ENCODE data around the gene FXYD4.
"Not testable (repeated sequence)": the region's sequence is repeated elsewhere in the genome, so short reads cannot be mapped to it uniquely, and the experiment has no call there.

FXYD4 gene

DNA sequence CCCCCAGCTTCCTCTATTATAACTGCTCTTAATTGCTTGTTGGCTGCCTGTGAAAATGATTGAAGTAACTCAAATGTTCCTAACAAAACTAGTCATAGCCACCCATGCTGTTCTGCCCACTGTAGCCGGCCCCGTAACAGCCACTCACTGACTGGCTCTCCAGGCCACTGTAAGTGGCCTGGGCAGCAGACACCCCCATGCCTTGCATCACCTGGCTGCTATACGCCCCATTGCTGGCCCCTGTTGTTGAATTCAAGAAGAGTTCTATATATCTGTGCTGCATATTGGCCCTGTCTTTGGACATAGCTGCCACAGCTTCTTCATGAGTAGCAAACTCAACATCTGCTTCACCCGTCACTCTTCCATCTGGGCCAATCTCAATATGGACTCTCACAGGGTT, 15.1 kb downstream of the FXYD4 start:
- Histone ChIP-seq H3K4me3 (ENCODE audit: low read depth, low read length) (no peak overlapping the region), H3K79me2 (ENCODE audit: control insufficient read depth, insufficient read depth, low read length, unreplicated experiment) (peaks cover 37% of the 10 kb centered on the region)

DNA sequence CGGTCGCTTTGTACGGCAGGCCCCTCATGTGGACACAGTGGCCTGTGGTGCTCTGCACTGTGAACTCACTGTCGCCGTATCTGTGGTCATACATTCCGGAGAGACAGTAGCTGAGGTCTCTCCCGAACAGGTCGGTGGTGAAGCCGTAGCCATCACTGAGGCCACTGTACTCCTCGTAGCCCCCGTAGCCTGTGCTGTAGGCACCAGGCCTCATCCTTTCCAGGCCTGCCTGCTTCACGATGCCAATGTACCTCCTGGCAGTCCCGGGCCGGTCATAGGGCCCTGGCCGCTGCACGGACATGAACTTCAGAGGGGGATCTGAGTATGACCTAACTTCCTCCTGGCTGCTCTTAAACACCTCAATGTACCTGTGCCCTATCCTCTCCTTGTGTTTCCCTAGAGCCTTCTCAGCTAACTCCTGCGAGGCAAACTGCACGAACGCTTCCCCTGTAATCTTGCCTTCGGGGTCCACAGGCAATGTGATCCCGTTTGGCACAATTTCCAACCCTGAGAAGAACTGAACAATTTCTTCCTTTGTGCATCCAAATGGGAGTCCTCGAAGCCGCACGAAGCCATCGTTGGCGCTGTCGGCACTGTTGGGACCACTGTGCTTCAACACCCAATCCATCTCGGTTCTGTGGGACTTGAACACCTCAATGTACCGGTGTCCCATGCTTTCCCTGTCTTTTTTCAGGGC, 15.7 kb downstream of the FXYD4 start:
- peaks cover 55% of the 10 kb centered on the region for H3K36me3 ChIP-seq (ENCODE audit: insufficient read depth, low read length)
- H2AFZ ChIP-seq (ENCODE audit: low read length, unreplicated experiment): no peak overlapping the region
- peaks cover 43% of the 10 kb centered on the region for H3K79me2 ChIP-seq (ENCODE audit: control insufficient read depth, insufficient read depth, low read length, unreplicated experiment)
- no peaks in the 10 kb centered on the region for H3K4me1 ChIP-seq (ENCODE audit: control insufficient read depth, insufficient read depth, low read length, unreplicated experiment)
- H3K27ac ChIP-seq (ENCODE audit: low read depth, low read length): no peak overlapping the region
- no peak overlapping the region for H3K4me3 ChIP-seq (ENCODE audit: low read depth, low read length)
- H3K27me3 ChIP-seq (ENCODE audit: insufficient read depth, low read length): no peaks in the 10 kb centered on the region

More for the DNA sequence above, 15.1 kb downstream of the FXYD4 start:
- H3K27me3 ChIP-seq (ENCODE audit: insufficient read depth, low read length): no peaks in the 10 kb centered on the region
- H3K4me1 ChIP-seq (ENCODE audit: control insufficient read depth, insufficient read depth, low read length, unreplicated experiment): no peaks in the 10 kb centered on the region
- no peak overlapping the region for H3K27ac ChIP-seq (ENCODE audit: low read depth, low read length)
- H2AFZ ChIP-seq (ENCODE audit: low read length, unreplicated experiment): no peak overlapping the region
- H3K36me3 ChIP-seq (ENCODE audit: insufficient read depth, low read length): peaks cover 51% of the 10 kb centered on the region

DNA sequence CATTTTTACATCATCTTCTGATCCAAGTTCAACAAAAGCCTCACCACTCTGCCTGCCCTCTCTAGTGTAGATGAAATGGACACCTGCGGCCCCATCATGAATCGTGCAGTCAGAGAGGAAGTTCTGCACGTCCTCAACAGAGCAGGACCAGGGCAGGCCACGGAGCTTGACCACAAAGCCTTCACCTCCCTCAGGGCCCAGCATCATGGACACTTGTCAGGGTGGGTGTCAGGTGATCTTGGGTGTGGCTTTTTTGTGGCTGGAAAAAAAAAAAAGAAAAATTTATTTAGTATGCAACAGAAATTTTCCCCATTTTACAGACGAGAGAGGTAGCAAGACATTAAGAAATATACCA, 16.2 kb downstream of the FXYD4 start:
- Histone ChIP-seq H3K4me3 (ENCODE audit: low read depth, low read length) (no peak overlapping the region), H3K36me3 (ENCODE audit: insufficient read depth, low read length) (peaks cover 57% of the 10 kb centered on the region), H3K27me3 (ENCODE audit: insufficient read depth, low read length) (no peaks in the 10 kb centered on the region), H2AFZ (ENCODE audit: low read length, unreplicated experiment) (no peak overlapping the region), H3K4me1 (ENCODE audit: control insufficient read depth, insufficient read depth, low read length, unreplicated experiment) (no peaks in the 10 kb centered on the region), H3K27ac (ENCODE audit: low read depth, low read length) (no peak overlapping the region), H3K79me2 (ENCODE audit: control insufficient read depth, insufficient read depth, low read length, unreplicated experiment) (peaks cover 48% of the 10 kb centered on the region)

DNA sequence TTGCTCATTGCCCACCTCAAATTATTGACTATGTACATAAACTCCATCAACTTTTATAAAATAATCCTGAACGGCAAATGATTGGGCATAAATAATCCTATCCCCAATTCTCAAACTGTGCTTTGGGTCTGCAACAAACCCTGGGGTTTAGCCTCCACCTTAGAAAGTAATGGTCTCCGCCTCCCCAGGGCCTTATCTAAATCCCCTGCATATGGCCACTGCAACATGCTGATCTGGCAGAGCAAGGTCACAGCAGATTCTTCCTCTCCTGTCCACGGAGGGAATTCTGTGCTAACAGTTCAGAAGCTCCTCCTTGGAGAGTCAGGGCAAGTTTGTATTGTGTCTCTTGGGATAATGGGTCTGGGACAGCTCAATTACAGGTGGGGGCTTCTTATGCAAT, 18.4 kb downstream of the FXYD4 start:
- peaks cover 12% of the 10 kb centered on the region for H3K4me1 ChIP-seq (ENCODE audit: control insufficient read depth, insufficient read depth, low read length, unreplicated experiment)
- no peak overlapping the region for H2AFZ ChIP-seq (ENCODE audit: low read length, unreplicated experiment)
- H3K79me2 ChIP-seq (ENCODE audit: control insufficient read depth, insufficient read depth, low read length, unreplicated experiment): peaks cover 68% of the 10 kb centered on the region
- peaks cover 76% of the 10 kb centered on the region for H3K36me3 ChIP-seq (ENCODE audit: insufficient read depth, low read length)
- H3K27me3 ChIP-seq (ENCODE audit: insufficient read depth, low read length): no peaks in the 10 kb centered on the region
- no peak overlapping the region for H3K27ac ChIP-seq (ENCODE audit: low read depth, low read length)
- no peak overlapping the region for H3K4me3 ChIP-seq (ENCODE audit: low read depth, low read length)

DNA sequence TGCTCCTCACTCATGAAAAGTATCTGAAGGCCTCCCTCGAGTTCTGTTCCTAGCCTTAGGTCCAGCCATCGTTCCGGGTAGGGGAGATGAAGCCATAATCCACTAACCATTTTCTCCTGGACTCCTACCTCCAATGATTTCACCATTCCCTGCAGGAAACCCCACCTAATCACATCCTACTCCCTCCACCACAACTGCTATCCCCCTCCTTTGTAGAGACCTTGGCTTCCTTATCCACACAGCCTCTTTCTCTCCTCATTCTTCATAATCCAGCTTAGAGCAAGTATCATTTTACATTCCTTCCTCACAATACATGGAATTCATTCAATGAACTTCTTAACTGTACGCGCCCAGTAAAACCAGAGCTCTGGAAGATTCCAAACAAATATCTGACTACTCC, 18.9 kb downstream of the FXYD4 start:
- no peak overlapping the region for H3K27ac ChIP-seq (ENCODE audit: low read depth, low read length)
- H3K4me1 ChIP-seq (ENCODE audit: control insufficient read depth, insufficient read depth, low read length, unreplicated experiment): peaks cover 12% of the 10 kb centered on the region
- H3K36me3 ChIP-seq (ENCODE audit: insufficient read depth, low read length): peaks cover 74% of the 10 kb centered on the region
- peaks cover 73% of the 10 kb centered on the region for H3K79me2 ChIP-seq (ENCODE audit: control insufficient read depth, insufficient read depth, low read length, unreplicated experiment)
- H2AFZ ChIP-seq (ENCODE audit: low read length, unreplicated experiment): no peak overlapping the region
- H3K4me3 ChIP-seq (ENCODE audit: low read depth, low read length): no peak overlapping the region
- no peaks in the 10 kb centered on the region for H3K27me3 ChIP-seq (ENCODE audit: insufficient read depth, low read length)

DNA sequence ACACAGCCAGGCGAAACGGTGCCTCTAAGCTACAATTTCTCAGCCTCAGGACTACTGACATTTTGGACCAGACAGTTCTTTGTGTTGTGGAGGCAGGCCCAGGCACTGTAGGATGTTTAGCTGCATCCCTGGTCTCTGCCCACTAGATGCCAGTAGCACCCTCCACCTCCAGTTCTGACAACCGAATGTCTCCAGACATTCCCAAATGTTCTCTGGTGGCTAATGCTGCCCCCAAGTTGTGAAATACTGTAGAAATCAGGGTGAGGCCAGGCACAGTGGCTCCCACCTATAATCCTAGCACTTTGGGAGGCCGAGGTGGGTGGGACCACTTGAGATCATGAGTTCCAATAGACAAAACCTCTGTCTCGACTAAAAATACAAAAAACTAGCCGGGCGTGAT, 19.3 kb downstream of the FXYD4 start:
- peaks cover 77% of the 10 kb centered on the region for H3K79me2 ChIP-seq (ENCODE audit: control insufficient read depth, insufficient read depth, low read length, unreplicated experiment)
- H3K4me3 ChIP-seq (ENCODE audit: low read depth, low read length): no peak overlapping the region

DNA sequence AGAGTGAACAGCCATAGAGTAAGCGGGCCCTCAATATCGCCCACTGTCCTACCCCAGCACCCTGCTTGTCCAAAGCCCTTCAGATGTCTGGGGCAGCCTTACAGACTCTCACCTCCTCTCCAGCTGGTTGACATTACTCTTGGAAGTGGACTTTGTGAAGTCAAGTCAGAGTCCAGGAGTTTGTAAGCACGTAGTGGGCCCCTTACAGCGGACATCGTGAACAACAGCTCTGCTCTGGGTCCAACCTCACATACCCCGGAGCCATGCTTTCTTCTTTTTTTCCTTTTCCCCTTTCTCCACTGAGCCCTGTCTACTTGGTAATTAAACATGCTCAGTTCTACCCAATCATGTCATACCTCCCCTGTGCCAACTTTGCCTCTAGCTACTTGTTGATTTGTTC, 20.1 kb downstream of the FXYD4 start:
- no peak overlapping the region for H2AFZ ChIP-seq (ENCODE audit: low read length, unreplicated experiment)
- H3K4me1 ChIP-seq (ENCODE audit: control insufficient read depth, insufficient read depth, low read length, unreplicated experiment): peaks cover 12% of the 10 kb centered on the region
- peaks cover 69% of the 10 kb centered on the region for H3K36me3 ChIP-seq (ENCODE audit: insufficient read depth, low read length)
- H3K79me2 ChIP-seq (ENCODE audit: control insufficient read depth, insufficient read depth, low read length, unreplicated experiment): peaks cover 85% of the 10 kb centered on the region
- H3K27ac ChIP-seq (ENCODE audit: low read depth, low read length): no peak overlapping the region
- no peaks in the 10 kb centered on the region for H3K27me3 ChIP-seq (ENCODE audit: insufficient read depth, low read length)
- no peak overlapping the region for H3K4me3 ChIP-seq (ENCODE audit: low read depth, low read length)

More for the DNA sequence above, 19.3 kb downstream of the FXYD4 start:
- H3K36me3 ChIP-seq (ENCODE audit: insufficient read depth, low read length): peaks cover 70% of the 10 kb centered on the region
- H3K27me3 ChIP-seq (ENCODE audit: insufficient read depth, low read length): no peaks in the 10 kb centered on the region
- H2AFZ ChIP-seq (ENCODE audit: low read length, unreplicated experiment): no peak overlapping the region
- peaks cover 12% of the 10 kb centered on the region for H3K4me1 ChIP-seq (ENCODE audit: control insufficient read depth, insufficient read depth, low read length, unreplicated experiment)
- H3K27ac ChIP-seq (ENCODE audit: low read depth, low read length): no peak overlapping the region

DNA sequence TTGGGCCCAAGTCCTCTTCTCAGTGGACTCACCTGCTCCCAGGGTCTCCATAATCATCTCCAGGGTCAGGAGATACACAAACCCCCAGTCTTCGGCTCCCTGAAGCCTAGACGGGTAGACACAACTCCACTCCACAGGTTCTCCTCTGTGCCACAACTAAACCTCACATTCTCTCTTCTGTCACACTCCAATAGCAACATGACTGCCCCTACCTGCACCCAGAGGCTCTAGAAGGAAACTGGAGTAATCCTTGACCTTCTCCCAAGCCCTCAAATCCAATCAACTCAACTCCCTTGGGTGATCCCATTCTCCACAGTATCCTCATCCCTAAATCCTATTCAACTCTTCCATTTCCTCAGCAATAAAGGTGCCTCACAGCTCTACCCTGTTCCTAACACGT, 21.3 kb downstream of the FXYD4 start:
- Histone ChIP-seq H3K36me3 (ENCODE audit: insufficient read depth, low read length) (peaks cover 58% of the 10 kb centered on the region), H3K79me2 (ENCODE audit: control insufficient read depth, insufficient read depth, low read length, unreplicated experiment) (peaks cover 90% of the 10 kb centered on the region), H3K4me3 (ENCODE audit: low read depth, low read length) (no peak overlapping the region), H2AFZ (ENCODE audit: low read length, unreplicated experiment) (no peak overlapping the region), H3K27ac (ENCODE audit: low read depth, low read length) (no peak overlapping the region), H3K27me3 (ENCODE audit: insufficient read depth, low read length) (no peaks in the 10 kb centered on the region), H3K4me1 (ENCODE audit: control insufficient read depth, insufficient read depth, low read length, unreplicated experiment) (peaks cover 12% of the 10 kb centered on the region)

DNA sequence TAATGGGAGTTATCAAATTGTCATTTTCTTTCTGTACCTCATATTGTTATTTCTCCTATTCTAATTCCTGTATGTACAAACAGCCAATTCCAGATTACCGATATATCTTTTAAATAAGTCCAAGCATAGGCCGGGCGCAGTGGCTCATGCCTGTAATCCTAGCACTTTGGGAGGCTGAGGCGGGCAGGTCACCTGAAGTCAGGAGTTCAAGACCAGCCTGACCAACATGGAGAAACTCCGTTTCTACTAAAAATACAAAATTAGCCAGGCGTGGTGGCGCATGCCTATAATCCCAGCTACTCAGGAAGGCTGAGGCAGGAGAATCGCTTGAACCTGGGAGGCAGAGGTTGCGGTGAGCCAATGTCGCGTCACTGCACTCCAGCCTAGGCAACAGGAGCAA, 21.8 kb downstream of the FXYD4 start:
- H2AFZ ChIP-seq (ENCODE audit: low read length, unreplicated experiment); H3K4me3 ChIP-seq (ENCODE audit: low read depth, low read length); H3K27me3 ChIP-seq (ENCODE audit: insufficient read depth, low read length); H3K27ac ChIP-seq (ENCODE audit: low read depth, low read length): not testable (repeated sequence)
- Histone ChIP-seq H3K4me1 (ENCODE audit: control insufficient read depth, insufficient read depth, low read length, unreplicated experiment) (peaks cover 16% of the 10 kb centered on the region), H3K79me2 (ENCODE audit: control insufficient read depth, insufficient read depth, low read length, unreplicated experiment) (peaks cover 93% of the 10 kb centered on the region), H3K36me3 (ENCODE audit: insufficient read depth, low read length) (peaks cover 53% of the 10 kb centered on the region)

DNA sequence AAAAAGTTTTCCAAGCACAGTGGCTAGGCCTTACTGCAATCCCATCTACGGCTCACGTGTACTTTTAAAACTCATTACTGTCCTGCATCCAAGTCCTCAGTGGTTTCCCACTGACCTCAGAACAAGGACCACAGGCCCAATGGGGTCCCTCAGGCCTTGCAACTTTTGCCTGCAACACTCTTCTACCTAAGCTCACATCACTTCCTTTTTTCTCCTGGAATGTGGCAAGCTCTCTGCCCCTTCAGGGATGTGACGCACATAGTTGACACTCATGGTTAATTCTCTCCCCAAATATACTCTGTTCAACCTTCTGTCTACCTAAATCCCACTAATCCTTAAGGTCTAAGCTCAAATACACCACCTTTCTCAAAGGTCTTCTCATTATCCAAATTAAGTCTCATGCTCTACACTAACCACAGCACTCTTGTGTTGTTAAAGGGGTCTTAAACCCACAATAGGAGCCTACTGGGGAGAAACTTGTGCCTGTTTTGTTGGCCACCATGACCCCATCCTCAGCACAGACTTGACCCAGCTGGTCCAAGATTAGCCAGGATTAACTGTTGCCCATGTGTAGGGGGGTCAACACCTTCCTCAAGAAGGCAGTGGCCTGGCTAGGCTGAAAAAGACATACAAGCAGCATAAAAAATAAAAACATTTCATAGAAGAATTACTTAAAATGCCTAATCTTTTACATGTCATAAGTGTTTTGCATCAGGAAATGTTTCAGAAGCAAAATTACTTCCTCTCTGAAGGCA, 22.3 kb downstream of the FXYD4 start:
- Histone ChIP-seq H3K27ac (ENCODE audit: low read depth, low read length) (no peak overlapping the region), H3K4me1 (ENCODE audit: control insufficient read depth, insufficient read depth, low read length, unreplicated experiment) (peaks cover 22% of the 10 kb centered on the region), H3K36me3 (ENCODE audit: insufficient read depth, low read length) (peaks cover 48% of the 10 kb centered on the region)

DNA sequence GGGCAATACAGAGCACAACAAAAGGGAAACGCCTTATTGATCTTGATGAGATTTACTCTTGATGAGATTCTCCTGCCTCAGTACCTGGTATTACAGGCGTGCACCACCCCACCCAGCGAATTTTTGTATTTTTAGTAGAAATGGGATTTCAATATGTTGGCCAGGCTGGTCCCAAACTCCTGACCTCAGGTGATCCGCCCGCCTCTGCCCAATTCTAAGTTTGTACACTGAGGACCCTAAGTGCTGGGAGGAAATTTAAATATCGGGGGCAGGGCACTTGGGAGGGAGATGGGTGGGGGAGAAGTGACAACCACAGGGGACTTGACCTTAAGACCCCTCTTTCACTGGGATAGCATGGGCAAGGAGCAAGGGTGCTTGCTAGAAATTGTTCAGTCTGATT, 23.4 kb downstream of the FXYD4 start:
- Histone ChIP-seq H3K36me3 (ENCODE audit: insufficient read depth, low read length) (peaks cover 39% of the 10 kb centered on the region), H3K27me3 (ENCODE audit: insufficient read depth, low read length) (no peaks in the 10 kb centered on the region), H3K79me2 (ENCODE audit: control insufficient read depth, insufficient read depth, low read length, unreplicated experiment) (peaks cover 94% of the 10 kb centered on the region), H3K4me3 (ENCODE audit: low read depth, low read length) (peak overlapping the region; percentile 90), H2AFZ (ENCODE audit: low read length, unreplicated experiment) (no peak overlapping the region), H3K4me1 (ENCODE audit: control insufficient read depth, insufficient read depth, low read length, unreplicated experiment) (peaks cover 32% of the 10 kb centered on the region), H3K27ac (ENCODE audit: low read depth, low read length) (no peak overlapping the region)

More for the DNA sequence above, 22.3 kb downstream of the FXYD4 start:
- Histone ChIP-seq H2AFZ (ENCODE audit: low read length, unreplicated experiment) (no peak overlapping the region), H3K27me3 (ENCODE audit: insufficient read depth, low read length) (no peaks in the 10 kb centered on the region), H3K4me3 (ENCODE audit: low read depth, low read length) (no peak overlapping the region), H3K79me2 (ENCODE audit: control insufficient read depth, insufficient read depth, low read length, unreplicated experiment) (peaks cover 94% of the 10 kb centered on the region)

All from ACC112 (cell line).